DLD1 (cell line): ENCODE data around the gene ARFIP2.

Source experiments
- in situ Hi-C: cut with HindIII; loops from 2 replicates; pipeline ENCODE4 v1.10.0; 2017; ENCODE audit warnings: low sequenced_read_pairs

Gene ARFIP2

DNA sequence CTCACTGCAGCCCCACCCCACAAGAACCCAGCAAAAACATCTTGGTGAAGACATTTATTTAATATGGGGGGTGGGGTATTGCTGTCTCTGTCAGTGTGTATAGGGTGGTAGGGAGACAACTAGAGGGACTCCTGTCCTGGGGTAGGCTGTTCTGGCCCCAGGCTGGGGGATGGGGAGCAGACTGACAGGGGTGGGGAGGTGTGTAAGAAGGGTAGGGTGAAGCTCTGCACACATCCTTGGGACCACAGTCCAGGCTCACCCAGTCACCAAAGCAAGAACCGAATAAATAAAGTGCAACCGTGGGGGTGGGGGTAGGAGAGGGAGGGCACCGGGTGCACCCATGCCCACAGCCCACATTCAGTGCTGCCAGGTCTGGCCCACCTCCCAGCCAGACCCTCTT is 32.6 kb downstream of the ARFIP2 start:
- in situ Hi-C loops: no loop called here

DNA sequence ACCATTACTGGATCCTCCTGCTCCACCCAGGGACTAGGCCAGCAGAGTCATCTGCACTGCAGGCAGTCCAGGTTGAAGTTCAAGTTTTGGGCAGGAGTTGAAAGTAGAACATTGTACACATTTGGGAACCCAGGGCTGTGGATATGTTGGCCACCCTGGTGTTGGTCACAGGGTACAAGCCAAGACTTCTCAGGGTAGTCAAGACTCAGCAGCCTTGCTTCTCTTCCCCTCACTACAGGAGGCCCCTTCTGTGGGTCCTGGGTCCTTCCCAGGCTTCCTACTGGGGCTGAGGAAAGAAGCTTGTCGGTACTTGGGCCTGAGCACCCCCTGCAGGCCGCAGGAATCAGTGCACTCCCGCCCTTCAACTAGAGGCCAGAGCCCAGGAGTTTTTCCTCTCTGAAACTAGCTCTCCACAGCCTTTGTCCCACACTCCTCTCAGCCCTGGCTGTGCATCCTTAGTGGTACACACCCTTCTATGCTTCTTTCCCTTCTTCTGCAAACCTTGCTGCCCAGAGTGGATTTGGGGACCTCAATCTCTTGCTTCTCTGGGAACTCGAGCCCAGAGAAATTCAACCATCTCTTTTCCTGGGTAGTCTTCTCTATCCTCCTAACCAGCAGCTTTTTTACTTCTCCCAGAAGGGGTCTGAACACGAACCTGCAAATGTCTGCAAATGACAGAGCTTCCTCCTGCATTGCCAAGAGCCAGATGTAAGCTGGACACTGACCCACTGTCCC is 37.7 kb downstream of the ARFIP2 start:
- in situ Hi-C loops: loop anchor here (5.0 kb wide), 2 partner anchors 34 to 56 kb away; no protein-coding TSS in a partner anchor

- in situ Hi-C loops: loop anchor here (5.0 kb wide), 2 partner anchors 35 to 55 kb away; no protein-coding TSS in a partner anchor
Observed at GRCh38 chr11:6442441-6442840, 38.7 kb downstream of the ARFIP2 start.

DNA sequence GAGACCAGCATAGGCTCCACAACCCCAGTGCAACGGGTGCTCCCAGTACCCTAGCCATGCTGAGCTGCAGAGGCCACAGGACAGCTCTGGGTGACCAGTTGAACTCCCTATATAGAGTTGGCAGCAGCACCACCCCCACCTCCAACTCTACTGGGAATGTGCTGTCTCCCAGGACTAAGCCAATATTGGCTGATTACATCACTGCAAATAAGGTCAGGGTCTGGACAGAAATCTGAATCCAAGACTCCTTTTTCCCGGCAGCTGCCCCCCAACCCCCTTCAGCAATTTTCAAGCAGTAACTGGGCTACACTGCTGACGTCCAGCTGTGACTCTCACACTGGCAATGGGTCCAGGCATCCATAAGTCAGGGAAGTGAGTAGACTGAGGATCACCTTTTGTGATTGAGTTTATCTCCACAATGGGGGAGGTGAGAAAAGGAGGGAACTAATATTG is 40.2 kb downstream of the ARFIP2 start, which contains the start of gene HPX:
Gene HPX (minus strand): TSS at position 82 of the 453 bp plus-strand sequence. CDS start 24 bp downstream, at position 58.
- in situ Hi-C loops: loop anchor here (5.0 kb wide), 2 partner anchors 36 to 54 kb away; no protein-coding TSS in a partner anchor

DNA sequence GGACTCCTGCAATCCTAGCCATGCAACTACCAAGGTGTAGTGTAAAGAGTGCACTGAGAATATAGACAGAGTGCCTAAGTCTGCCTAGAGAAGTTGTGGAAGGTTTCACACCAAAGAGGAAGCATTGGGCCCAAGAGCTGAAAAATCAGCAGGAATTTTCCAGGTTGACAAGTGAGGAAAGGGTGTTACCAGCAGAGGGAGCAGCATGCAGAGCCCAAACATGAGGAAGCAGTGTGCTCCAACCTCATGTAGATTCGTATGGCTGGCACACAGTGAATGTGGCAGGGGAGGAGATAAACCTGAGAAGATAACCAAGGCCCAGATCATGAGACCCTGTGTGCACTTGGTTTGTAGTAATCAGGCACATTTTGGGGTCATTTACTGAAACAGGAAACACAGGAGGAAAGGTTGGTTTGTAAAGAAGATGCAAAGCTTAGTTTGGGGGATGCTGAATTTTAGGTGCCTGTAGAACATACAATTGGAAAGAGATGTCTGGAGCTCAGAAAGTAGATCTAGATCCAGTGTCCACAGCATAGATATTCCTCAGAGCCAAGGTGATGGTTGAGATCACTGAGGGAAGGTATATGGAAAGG is 42.1 kb downstream of the ARFIP2 start:
- in situ Hi-C loops: no loop called here

- in situ Hi-C loops: no loop called here
Observed at GRCh38 chr11:6437993-6438392, 43.1 kb downstream of the ARFIP2 start.

GRCh38 chr11:6437423-6437822 is 43.7 kb downstream of the ARFIP2 start:
- in situ Hi-C loops: no loop called here

GRCh38 chr11:6433998-6434660 is 47.0 kb downstream of the ARFIP2 start:
- in situ Hi-C loops: no loop called here

DNA sequence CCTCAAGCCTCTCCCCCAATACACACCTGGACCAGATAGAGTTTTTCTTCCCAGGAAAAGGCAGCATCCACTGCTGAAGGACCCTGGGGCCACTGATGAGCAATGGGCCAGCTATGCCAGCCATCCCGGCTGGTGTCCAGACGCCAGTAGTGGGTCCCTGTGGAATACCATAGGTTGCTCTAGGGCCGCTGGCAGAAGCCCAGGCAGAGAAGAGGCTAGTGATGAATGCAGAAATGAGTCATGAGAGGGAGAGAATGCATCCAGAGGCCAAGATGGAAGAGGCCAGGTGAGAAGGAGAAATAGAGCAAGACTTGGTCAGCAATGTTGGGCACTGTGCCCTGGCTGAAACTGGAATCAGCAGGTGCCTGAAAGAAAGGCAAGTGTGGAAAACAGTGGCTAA is 49.3 kb downstream of the ARFIP2 start:
- in situ Hi-C loops: no loop called here

- in situ Hi-C loops: no loop called here
Observed at GRCh38 chr11:6427516-6427915, 53.6 kb downstream of the ARFIP2 start.
